Lung (tissue), 12 donors: ENCODE data around the gene TNS3. TPM values are rescaled to one million over a fixed set of nuclear protein-coding genes. Genes with fewer than 3 reads are reported as not detected.

Experiments used
- ATAC-seq: fragments of 200-7000 bp; cut with Tn5 transposase; one replicate; pipeline ENCODE4 v1.9.1; 2020; ENCODE audit warnings: moderate number of reproducible peaks; ENCODE audit not compliant: insufficient read depth, low FRiP score
- DNase-seq, 3 donors: peaks; one replicate each; pipeline ENCODE4 v3.0.0-alpha.2; 2013 to 2017
- H3K27ac ChIP-seq, 2 donors: one replicate each; pipeline ENCODE4 v1.5.1; 2013; ENCODE audit warnings: mild to moderate bottlenecking in 2 of 2, moderate library complexity in 2 of 2, control low read depth in 1 of 2, inconsistent platforms in 1 of 2, low read depth in 1 of 2, low read length in 1 of 2
- H3K27me3 ChIP-seq, 3 donors: one replicate each; pipeline ENCODE4 v1.5.1; 2013; ENCODE audit warnings: low read length in 2 of 3; ENCODE audit not compliant: control insufficient read depth in 3 of 3, insufficient read depth in 3 of 3
- H3K36me3 ChIP-seq, 4 donors: one replicate each; pipeline ENCODE4 v1.5.1; 2013; ENCODE audit warnings: low read length in 4 of 4, mild to moderate bottlenecking in 1 of 4, moderate library complexity in 1 of 4; ENCODE audit not compliant: control insufficient read depth in 4 of 4, insufficient read depth in 4 of 4
- H3K4me1 ChIP-seq, 5 donors: one replicate each; pipeline ENCODE4 v1.5.1; 2013; ENCODE audit warnings: low read length in 5 of 5, mild to moderate bottlenecking in 2 of 5, moderate library complexity in 1 of 5; ENCODE audit not compliant: control insufficient read depth in 5 of 5, insufficient read depth in 5 of 5
- H3K4me3 ChIP-seq: one replicate; pipeline ENCODE4 v1.5.1; 2013; ENCODE audit warnings: mild to moderate bottlenecking, control low read depth, moderate library complexity
- H3K9ac ChIP-seq, 2 donors: one replicate each; pipeline ENCODE4 v1.5.1; 2013; ENCODE audit warnings: low read length in 2 of 2, control low read depth in 1 of 2; ENCODE audit not compliant: insufficient read depth in 1 of 2
- H3K9me3 ChIP-seq, 4 donors: one replicate each; pipeline ENCODE4 v1.5.1; 2013; ENCODE audit warnings: low read length in 3 of 4, mild to moderate bottlenecking in 1 of 4, moderate library complexity in 1 of 4; ENCODE audit not compliant: control insufficient read depth in 4 of 4, insufficient read depth in 3 of 4
- CTCF ChIP-seq: IDR thresholded peaks from 2 replicates; pipeline ENCODE4 v1.5.1; 2012; ENCODE audit warnings: mild to moderate bottlenecking; ENCODE audit errors: control extremely low read depth, extremely low read depth
- WGBS, 2 donors: extraction: QIAGEN DNeasy Blood & Tissue Kit; methylation state at CpG; one replicate each; pipeline ENCODE4 v1.1.7; 2013; 5-methylcytosine and 5-hydroxymethylcytosine counted together
- polyA plus RNA-seq, 2 donors: library from polyadenylated mRNA; stranded (reverse); fragments of 200-250 nt; gene quantifications; one replicate each; pipeline ENCODE4 v1.2.1, GENCODE V29; 2013
- total RNA-seq, 2 donors: library from RNA; depleted of rRNA in 1 of 2; stranded (reverse); fragments of >200 nt in 1 of 2; gene quantifications; one replicate each; pipeline ENCODE4 v1.2.1, GENCODE V29; 2014 to 2021
- donor health status: control.
- donor health status: control.
- donor health status: Bipolar disorder and iron deficiency.
- donor health status: healthy.
- donor health status: DM: yes; HTN: yes; CAD: no.

The TNS3 gene
- total and polyA plus RNA-seq, 4 donors: 23.8 to 140 (median 85.7) TPM

- no peak for DNase-seq
- Histone ChIP-seq H3K9me3 (peaks cover 0 to 5% (median 2%) of the 10 kb centered on the region in 4 donors), H3K4me3 (no peak overlapping the region), H3K9ac (no peak overlapping the region), H3K4me1 (peaks cover 0 to 15% (median 8%) of the 10 kb centered on the region in 5 donors), H3K36me3 (no peaks in the 10 kb centered on the region), H3K27ac (no peak overlapping the region), H3K27me3 (no peaks in the 10 kb centered on the region)
- ATAC-seq: no peak
- WGBS, 2 donors: 94 to 95% methylated on average over 7 of the region's 7 CpGs
- TF ChIP-seq CTCF: no peak
Measured at GRCh38 chr7:47268851-47269836, 312.8 kb downstream of the TNS3 start.

- WGBS, 2 donors: 92% methylated on average over 7 of the region's 7 CpGs
- Histone ChIP-seq H3K9ac (no peak overlapping the region), H3K4me1 (peaks cover 0 to 15% (median 8%) of the 10 kb centered on the region in 5 donors), H3K27me3 (no peaks in the 10 kb centered on the region), H3K4me3 (no peak overlapping the region), H3K36me3 (no peaks in the 10 kb centered on the region), H3K27ac (peak overlapping the region in 1 of 2 donors; percentile 11), H3K9me3 (peaks cover 0 to 5% (median 2%) of the 10 kb centered on the region in 4 donors)
- no peak for ATAC-seq
- no peak for DNase-seq
- no peak for TF ChIP-seq CTCF
Measured at GRCh38 chr7:47267346-47267745, 314.6 kb downstream of the TNS3 start.

- Histone ChIP-seq H3K4me1 (peaks cover 0 to 15% (median 8%) of the 10 kb centered on the region in 5 donors), H3K27me3 (no peaks in the 10 kb centered on the region), H3K36me3 (no peaks in the 10 kb centered on the region), H3K27ac (peak overlapping the region in 1 of 2 donors; percentile 11), H3K9ac (no peak overlapping the region), H3K4me3 (no peak overlapping the region), H3K9me3 (peaks cover 0 to 5% (median 2%) of the 10 kb centered on the region in 4 donors)
- DNase-seq: peak in 1 of 3 donors; percentile 43
- WGBS, 2 donors: 61 to 84% methylated on average over 6 of the region's 6 CpGs
- no peak for TF ChIP-seq CTCF
- no peak for ATAC-seq
Measured at GRCh38 chr7:47266799-47267198, 315.1 kb downstream of the TNS3 start.
